Bronchial epithelial cell (primary cell): Measurements from ENCODE around the gene PCNX1. TPM values are rescaled to one million over a fixed set of nuclear protein-coding genes. Genes with fewer than 3 reads are reported as not detected.

Source experiments
- DNase-seq: peaks from one replicate; pipeline ENCODE4 v3.0.0-alpha.2; 2010; ENCODE audit warnings: low read depth
- FAIRE-seq: peaks from 2 replicates; lab custom pipeline; 2011; peaks lifted over from hg19 to GRCh38; lab: Jason Lieb, UNC
- H3K27me3 ChIP-seq: 2 replicates; pipeline ENCODE4 v1.5.1; 2011; ENCODE audit warnings: low read length; ENCODE audit not compliant: control insufficient read depth, insufficient read depth
- H3K36me3 ChIP-seq: 2 replicates; pipeline ENCODE4 v1.5.1; 2011; ENCODE audit warnings: low read length; ENCODE audit not compliant: control insufficient read depth, insufficient read depth
- H3K4me3 ChIP-seq: 2 replicates; pipeline ENCODE4 v1.5.1; 2011; ENCODE audit warnings: mild to moderate bottlenecking, low read depth, low read length, control low read depth
- total RNA-seq: library from RNA; depleted of rRNA; stranded (reverse); fragments of >200 nt; gene quantifications from 2 replicates; pipeline ENCODE4 v1.2.1, GENCODE V29; 2014
- TF ChIP-seq, protein P1 (sequence below): IDR thresholded peaks from 2 replicates; pipeline ENCODE4 v1.5.1; 2011; ENCODE audit warnings: mild to moderate bottlenecking, moderate library complexity, low read length, control low read depth, inconsistent platforms; ENCODE audit not compliant: insufficient read depth, severe bottlenecking

Gene PCNX1
- total RNA-seq, 1 donor from 2014 or later: 24.5 TPM

- Histone ChIP-seq H3K4me3 (peak overlapping the region; percentile 59), H3K27me3 (no peaks in the 10 kb centered on the region), H3K36me3 (no peaks in the 10 kb centered on the region)
- DNase-seq: peak; percentile 36
- FAIRE-seq: no peak
- TF ChIP-seq, protein P1, sequence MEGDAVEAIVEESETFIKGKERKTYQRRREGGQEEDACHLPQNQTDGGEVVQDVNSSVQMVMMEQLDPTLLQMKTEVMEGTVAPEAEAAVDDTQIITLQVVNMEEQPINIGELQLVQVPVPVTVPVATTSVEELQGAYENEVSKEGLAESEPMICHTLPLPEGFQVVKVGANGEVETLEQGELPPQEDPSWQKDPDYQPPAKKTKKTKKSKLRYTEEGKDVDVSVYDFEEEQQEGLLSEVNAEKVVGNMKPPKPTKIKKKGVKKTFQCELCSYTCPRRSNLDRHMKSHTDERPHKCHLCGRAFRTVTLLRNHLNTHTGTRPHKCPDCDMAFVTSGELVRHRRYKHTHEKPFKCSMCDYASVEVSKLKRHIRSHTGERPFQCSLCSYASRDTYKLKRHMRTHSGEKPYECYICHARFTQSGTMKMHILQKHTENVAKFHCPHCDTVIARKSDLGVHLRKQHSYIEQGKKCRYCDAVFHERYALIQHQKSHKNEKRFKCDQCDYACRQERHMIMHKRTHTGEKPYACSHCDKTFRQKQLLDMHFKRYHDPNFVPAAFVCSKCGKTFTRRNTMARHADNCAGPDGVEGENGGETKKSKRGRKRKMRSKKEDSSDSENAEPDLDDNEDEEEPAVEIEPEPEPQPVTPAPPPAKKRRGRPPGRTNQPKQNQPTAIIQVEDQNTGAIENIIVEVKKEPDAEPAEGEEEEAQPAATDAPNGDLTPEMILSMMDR: no peak
Observed at GRCh38 chr14:70906793-70907175, 475 bp upstream of the PCNX1 start.

GRCh38 chr14:70907996-70908934 is 1.0 kb downstream of the PCNX1 start:
- TF ChIP-seq, protein P1: no peak
- Histone ChIP-seq H3K4me3 (peak overlapping the region; percentile 59), H3K36me3 (no peaks in the 10 kb centered on the region), H3K27me3 (no peaks in the 10 kb centered on the region)
- DNase-seq (peak; percentile 65), FAIRE-seq (no peak)

DNA sequence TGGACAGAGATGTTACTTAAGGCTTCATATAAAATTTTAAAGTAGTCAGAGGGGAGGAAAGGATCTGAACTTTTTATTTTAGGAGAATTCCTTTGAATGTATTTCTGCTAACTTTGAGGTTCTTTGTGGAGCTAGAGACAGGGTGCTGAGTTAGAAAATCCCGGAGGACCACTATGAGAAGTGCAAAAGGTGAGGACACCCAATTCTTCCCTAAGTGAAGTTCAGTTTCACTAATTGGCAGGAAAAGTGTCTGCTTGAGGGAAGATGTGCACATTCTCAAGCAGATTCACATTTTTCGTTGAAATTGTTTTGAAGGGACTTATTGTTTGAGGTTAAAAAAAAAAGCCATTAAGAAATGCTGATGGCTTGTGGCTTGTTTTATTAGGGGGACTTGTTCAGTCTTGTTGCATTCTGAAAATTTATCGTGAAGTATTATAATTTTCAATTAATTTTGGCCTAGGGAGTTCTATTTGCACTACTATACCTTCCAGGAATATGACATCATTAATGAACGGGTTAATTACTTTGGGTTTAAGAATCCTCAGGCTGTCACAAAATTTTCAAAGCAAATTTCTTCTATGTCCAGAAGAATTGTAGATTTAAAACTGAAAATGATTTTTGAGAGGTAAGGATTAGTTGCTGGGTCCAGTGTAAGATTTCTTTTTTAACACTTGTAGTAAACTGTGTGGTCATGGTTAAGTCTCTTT is 1.8 kb downstream of the PCNX1 start:
- Histone ChIP-seq H3K36me3 (no peaks in the 10 kb centered on the region), H3K27me3 (no peaks in the 10 kb centered on the region), H3K4me3 (peak overlapping the region; percentile 59)
- DNase-seq (no peak), FAIRE-seq (no peak)
- TF ChIP-seq, protein P1: no peak

DNA sequence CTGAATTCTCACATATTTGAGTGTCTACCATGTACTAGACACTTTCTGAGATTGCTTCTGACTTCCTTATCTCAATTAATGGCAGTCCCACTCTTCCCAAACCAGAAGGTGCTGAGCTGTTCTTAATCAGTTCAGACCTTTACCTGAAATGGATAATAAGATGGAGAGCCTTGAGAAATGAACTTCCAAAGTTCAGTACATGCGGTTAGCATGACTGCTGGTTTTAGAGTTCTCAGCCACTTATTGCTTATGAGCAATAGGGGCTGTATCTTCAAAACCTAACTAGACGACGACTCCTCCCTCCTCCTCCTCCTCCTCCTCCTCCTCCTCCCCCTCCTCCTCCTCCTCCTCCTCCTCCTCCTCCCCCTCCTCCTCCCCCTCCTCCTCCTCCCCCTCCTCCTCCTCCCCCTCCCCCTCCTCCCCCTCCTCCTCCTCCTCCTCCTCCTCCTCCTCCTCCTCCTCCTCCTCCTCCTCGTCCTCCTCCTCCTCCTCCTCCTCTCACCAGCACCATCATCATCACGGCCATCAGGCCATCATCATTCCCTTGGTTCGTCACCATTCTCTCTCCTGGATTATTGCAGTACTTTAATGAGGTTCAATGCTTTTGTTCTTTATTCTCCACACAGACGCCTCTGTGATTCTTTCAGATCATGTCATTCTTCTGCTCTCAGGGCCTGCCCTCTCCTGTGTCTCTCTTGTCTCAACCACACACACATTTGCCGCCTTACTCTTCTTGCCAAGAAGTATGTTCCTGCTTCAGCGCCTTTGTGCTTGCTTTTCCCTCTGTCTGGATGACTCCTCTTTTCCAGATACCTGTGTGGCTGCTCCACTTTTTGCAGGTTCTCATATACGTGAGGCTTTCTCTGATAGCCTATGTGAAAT is 2.7 kb downstream of the PCNX1 start:
- DNase-seq (no peak), FAIRE-seq (no peak)
- Histone ChIP-seq H3K4me3 (no peak overlapping the region), H3K36me3 (no peaks in the 10 kb centered on the region), H3K27me3 (no peaks in the 10 kb centered on the region)
- TF ChIP-seq, protein P1: no peak

DNA sequence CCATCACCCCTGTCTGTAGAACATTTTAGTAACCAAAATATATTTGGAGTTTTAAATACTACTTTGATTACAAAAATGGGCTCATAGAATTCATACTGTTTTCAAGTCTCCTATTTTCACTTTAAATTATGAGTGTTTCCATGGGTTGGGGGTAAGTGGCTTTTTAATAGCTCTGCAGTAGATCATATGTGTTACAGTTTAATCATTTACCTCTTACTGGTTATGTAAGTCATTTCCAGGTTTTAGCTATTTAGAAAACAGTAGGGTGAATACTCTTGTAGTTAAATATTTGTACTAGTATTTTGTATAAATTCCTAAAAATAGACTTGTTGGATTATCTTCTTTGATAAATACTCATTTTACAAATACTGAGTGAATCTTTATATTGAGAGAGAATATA is 8.2 kb downstream of the PCNX1 start:
- no peaks in the 10 kb centered on the region for H3K27me3 ChIP-seq
- FAIRE-seq (no peak), DNase-seq (no peak)
- H3K4me3 ChIP-seq: no peak overlapping the region
- TF ChIP-seq, protein P1: no peak
- H3K36me3 ChIP-seq: no peaks in the 10 kb centered on the region
